ENCODE results near the gene CTIF. TPM values are rescaled to one million over a fixed set of nuclear protein-coding genes. Genes with fewer than 3 reads are reported as not detected.

CTIF gene
- total and polyA plus RNA-seq, 2 experiments from 2014 or later, result 8.6 to 14.4 TPM

GRCh38 chr18:48714873-48715272 lies 176.0 kb downstream of the CTIF start (continued):
- no peak for TF ChIP-seq ZNF462 (CRISPR knock-in tag; IDR thresholded peaks at IDR 0.05)
- no peak for TF ChIP-seq STAT1 (IDR thresholded peaks at IDR 0.05; ENCODE audit: unreplicated experiment)

GRCh38 chr18:48715711-48716361 lies 177.0 kb downstream of the CTIF start:
- H3K27ac Mint-ChIP-seq, result no peak overlapping the region
- TF ChIP-seq CREB1 (CRISPR knock-in tag; IDR thresholded peaks at IDR 0.05; ENCODE audit: low read depth) (no peak), ZNF331 (CRISPR knock-in tag; IDR thresholded peaks at IDR 0.05; ENCODE audit: low read depth) (no peak), ZNF462 (CRISPR knock-in tag; IDR thresholded peaks at IDR 0.05) (no peak), NANOG (IDR thresholded peaks at IDR 0.05; ENCODE audit: borderline replicate concordance) (no peak), JUNB (IDR thresholded peaks at IDR 0.05; ENCODE audit: unreplicated experiment) (no peak), CTCF (conservative IDR thresholded peaks at IDR 0.05; ENCODE audit: low read depth in 2 of 2) (no peak)

More at GRCh38 chr18:48715711-48716361, 177.0 kb downstream of the CTIF start:
- Mint-ChIP-seq H3K27me3 (ENCODE audit: insufficient read depth, low read depth, poor library complexity) (peaks cover 1% of the 10 kb centered on the region), H3K4me1 (peaks cover 6% of the 10 kb centered on the region; the same call in 2 of the 3 replicates), H3K9me3 (peaks cover 4% of the 10 kb centered on the region; the same call in 1 of the 3 replicates), H3K36me3 (ENCODE audit: low read depth) (peaks cover 4% of the 10 kb centered on the region; the same call in 1 of the 3 replicates), H3K4me3 (no peak overlapping the region)
- Histone ChIP-seq H3F3A (replicated peaks; ENCODE audit: low read depth) (no peaks in the 10 kb centered on the region), H3K79me2 (replicated peaks; ENCODE audit: insufficient read depth) (no peaks in the 10 kb centered on the region), H3K4me2 (no peak overlapping the region), H3K4me1 (ENCODE audit: insufficient read depth) (no peaks in the 10 kb centered on the region), H3K4me3 (no peak overlapping the region), H3K9me2 (ENCODE audit: insufficient read depth) (no peaks in the 10 kb centered on the region), H3K27me3 (ENCODE audit: insufficient read depth) (no peaks in the 10 kb centered on the region), H3K27ac (ENCODE audit: low read depth) (no peak overlapping the region), H3K36me3 (ENCODE audit: insufficient read depth) (no peaks in the 10 kb centered on the region), H2AFZ (no peak overlapping the region), H4K20me1 (replicated peaks; ENCODE audit: insufficient read depth) (no peaks in the 10 kb centered on the region)
- ATAC-seq (no peak), DNase-seq (ENCODE audit: low spot score) (no peak)
